Measurements from ENCODE around the gene PDLIM4. TPM values are rescaled to one million over a fixed set of nuclear protein-coding genes. Genes with fewer than 3 reads are reported as not detected.

PDLIM4 gene
- total RNA-seq, 3 donors from 2014 or later: 5.1 to 59.0 (median 5.6) TPM

DNA sequence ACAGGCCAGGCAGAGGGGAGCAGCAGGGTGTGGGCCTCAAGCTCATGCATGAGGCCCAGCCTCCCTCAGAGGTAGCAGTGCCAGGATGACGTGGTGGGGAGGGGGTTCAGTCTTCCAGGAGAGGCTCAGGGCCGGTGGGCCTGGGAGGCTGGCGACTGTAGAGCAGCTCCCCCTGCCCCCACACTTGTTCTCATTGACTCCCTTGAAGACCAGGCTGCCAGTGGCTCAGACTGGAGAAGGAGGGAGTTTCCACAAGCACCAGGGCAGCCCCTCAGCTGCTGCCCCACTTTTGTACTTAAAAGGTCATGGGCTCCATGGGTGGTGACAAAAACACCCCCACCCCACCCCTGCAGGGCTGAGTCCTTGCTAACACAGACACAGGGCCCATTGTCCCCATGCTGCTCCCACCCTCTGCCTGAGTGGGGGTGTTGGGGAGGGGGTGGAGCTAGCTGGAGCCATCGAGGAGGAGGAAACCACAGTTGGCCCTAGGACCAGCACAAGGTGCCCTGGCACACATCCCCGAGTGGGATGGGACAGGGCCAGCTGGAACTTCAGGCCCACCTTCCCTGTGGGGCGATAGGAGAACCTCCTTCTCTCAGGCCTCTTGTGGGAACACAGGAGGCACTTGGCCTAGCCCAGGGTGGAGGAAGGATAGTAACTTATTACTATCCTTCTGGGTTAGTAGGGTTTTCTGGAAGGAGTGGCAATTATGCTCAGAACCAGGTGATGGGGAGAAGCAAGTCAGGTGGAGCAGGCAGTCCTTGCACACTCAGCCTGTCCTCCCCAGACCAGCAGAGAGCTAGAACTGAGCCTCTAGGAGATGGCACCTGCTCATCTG, 10.7 kb downstream of the PDLIM4 start:
- intact Hi-C loops (cut with DNase I, micrococcal nuclease): no loop called here
- Histone ChIP-seq H3K36me3 (ENCODE audit: low read depth) (no peaks in the 10 kb centered on the region), H3K4me1 (ENCODE audit: low read depth) (peaks cover 18% of the 10 kb centered on the region), H3K9me3 (no peaks in the 10 kb centered on the region), H3K4me3 (no peak overlapping the region)
- DNase-seq (peak in 1 of 3 donors; percentile 7), ATAC-seq (no peak)
- no peak for TF ChIP-seq CTCF (IDR thresholded peaks at IDR 0.05)

GRCh38 chr5:132268769-132269551, 11.5 kb downstream of the PDLIM4 start:
- Histone ChIP-seq H3K9me3 (no peaks in the 10 kb centered on the region), H3K36me3 (ENCODE audit: low read depth) (no peaks in the 10 kb centered on the region), H3K4me3 (no peak overlapping the region), H3K4me1 (ENCODE audit: low read depth) (peaks cover 24% of the 10 kb centered on the region)
- no peak for ATAC-seq
- DNase-seq: peak in 1 of 3 donors; percentile 4
- intact Hi-C loops (cut with DNase I, micrococcal nuclease): no loop called here
- no peak for TF ChIP-seq CTCF (IDR thresholded peaks at IDR 0.05)

- Histone ChIP-seq H3K4me3 (no peak overlapping the region), H3K36me3 (ENCODE audit: low read depth) (no peaks in the 10 kb centered on the region), H3K9me3 (no peaks in the 10 kb centered on the region), H3K4me1 (ENCODE audit: low read depth) (peaks cover 31% of the 10 kb centered on the region)
- ATAC-seq: no peak
- intact Hi-C loops (cut with DNase I, micrococcal nuclease): no loop called here
- DNase-seq: no peak
- TF ChIP-seq CTCF (IDR thresholded peaks at IDR 0.05): no peak
Measured at GRCh38 chr5:132269635-132270334, 12.3 kb downstream of the PDLIM4 start.

- DNase-seq (peak in 1 of 3 donors; percentile 0), ATAC-seq (no peak)
- no peak for TF ChIP-seq CTCF (IDR thresholded peaks at IDR 0.05)
- intact Hi-C loops (cut with DNase I, micrococcal nuclease): no loop called here
- no peaks in the 10 kb centered on the region for H3K36me3 ChIP-seq (ENCODE audit: low read depth)
- peaks cover 26% of the 10 kb centered on the region for H3K4me1 ChIP-seq (ENCODE audit: low read depth)
- H3K9me3 ChIP-seq: no peaks in the 10 kb centered on the region
- H3K4me3 ChIP-seq: no peak overlapping the region
Measured at GRCh38 chr5:132270335-132270665, 12.8 kb downstream of the PDLIM4 start.

DNA sequence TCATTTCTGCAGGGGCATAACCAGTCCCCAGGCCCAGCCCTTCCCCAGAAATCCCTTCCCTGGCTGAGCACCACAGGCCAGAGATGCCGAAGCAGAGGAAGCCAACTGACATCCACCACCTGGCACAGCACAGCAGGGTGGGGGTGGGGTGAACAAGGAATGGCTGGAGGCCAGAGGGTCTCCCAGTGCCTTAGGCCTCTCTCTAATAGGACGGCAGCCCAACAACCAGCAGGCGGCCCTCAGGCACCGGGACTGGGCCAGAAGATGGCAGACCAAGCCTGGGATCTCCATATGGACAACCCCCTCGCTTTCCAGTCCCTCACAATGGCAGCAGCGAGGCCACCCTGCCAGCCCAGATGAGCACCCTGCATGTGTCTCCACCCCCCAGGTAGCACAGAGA, 13.2 kb downstream of the PDLIM4 start:
- ATAC-seq (no peak), DNase-seq (peak in 1 of 3 donors; percentile 4)
- intact Hi-C loops (cut with DNase I, micrococcal nuclease): no loop called here
- Histone ChIP-seq H3K4me1 (ENCODE audit: low read depth) (peaks cover 23% of the 10 kb centered on the region), H3K4me3 (no peak overlapping the region), H3K36me3 (ENCODE audit: low read depth) (no peaks in the 10 kb centered on the region), H3K9me3 (no peaks in the 10 kb centered on the region)
- TF ChIP-seq CTCF (IDR thresholded peaks at IDR 0.05): no peak

Measured in mucosa of descending colon (tissue), 3 donors.